Suprapubic skin (tissue), 3 donors: Measurements from ENCODE around the gene FMNL2.

Experiments used
- POLR2AphosphoS5 ChIP-seq, 3 donors: sonication (generic); formaldehyde crosslinking; IDR thresholded peaks; one replicate each; pipeline ENCODE4 v1.6.1; 2017; ENCODE audit warnings: antibody characterized with exemption in 3 of 3
- TF ChIP-seq, protein P1 (sequence below), 2 donors: fragments of 200-600 bp in 1 of 2; fragments of 450-650 bp in 1 of 2; sonication (generic) in 1 of 2; IDR thresholded peaks; one replicate each; pipeline ENCODE4 v1.5.1; 2016 to 2019; ENCODE audit warnings: antibody characterized with exemption in 2 of 2, mild to moderate bottlenecking in 1 of 2, moderate library complexity in 1 of 2

DNA sequence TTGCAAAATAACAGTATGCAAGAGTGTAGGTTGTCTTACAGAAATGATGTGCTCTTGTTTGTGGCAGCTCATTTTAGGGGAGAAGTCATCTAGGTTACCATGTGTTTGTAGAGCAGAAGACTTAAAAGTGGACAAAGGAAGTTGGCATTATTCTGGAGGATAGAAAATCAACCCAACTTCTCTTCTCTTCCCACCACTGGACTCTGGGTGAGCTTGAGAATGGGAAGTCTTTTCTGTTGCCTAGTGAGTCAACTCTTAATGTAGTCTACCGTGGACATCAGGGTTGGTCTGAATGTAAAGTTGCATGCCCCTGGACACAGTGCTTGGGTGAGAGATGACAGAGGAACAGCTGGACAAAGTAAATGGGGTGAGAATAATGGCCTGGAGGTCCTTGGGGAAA is 98.3 kb downstream of the FMNL2 start:
- TF ChIP-seq, protein P1, sequence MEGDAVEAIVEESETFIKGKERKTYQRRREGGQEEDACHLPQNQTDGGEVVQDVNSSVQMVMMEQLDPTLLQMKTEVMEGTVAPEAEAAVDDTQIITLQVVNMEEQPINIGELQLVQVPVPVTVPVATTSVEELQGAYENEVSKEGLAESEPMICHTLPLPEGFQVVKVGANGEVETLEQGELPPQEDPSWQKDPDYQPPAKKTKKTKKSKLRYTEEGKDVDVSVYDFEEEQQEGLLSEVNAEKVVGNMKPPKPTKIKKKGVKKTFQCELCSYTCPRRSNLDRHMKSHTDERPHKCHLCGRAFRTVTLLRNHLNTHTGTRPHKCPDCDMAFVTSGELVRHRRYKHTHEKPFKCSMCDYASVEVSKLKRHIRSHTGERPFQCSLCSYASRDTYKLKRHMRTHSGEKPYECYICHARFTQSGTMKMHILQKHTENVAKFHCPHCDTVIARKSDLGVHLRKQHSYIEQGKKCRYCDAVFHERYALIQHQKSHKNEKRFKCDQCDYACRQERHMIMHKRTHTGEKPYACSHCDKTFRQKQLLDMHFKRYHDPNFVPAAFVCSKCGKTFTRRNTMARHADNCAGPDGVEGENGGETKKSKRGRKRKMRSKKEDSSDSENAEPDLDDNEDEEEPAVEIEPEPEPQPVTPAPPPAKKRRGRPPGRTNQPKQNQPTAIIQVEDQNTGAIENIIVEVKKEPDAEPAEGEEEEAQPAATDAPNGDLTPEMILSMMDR (IDR thresholded peaks at IDR 0.05): no peak
- no peak for TF ChIP-seq POLR2AphosphoS5 (IDR thresholded peaks at IDR 0.05)
